NCI-H446 treated with DMSO at 0.1 percent for 48 hours (cell line): ENCODE data around the gene TMPRSS2.

Experiments
- DNase-seq: peaks from one replicate; lab custom pipeline; 2025; lab: John Stamatoyannopoulos, UW

Gene TMPRSS2

DNA sequence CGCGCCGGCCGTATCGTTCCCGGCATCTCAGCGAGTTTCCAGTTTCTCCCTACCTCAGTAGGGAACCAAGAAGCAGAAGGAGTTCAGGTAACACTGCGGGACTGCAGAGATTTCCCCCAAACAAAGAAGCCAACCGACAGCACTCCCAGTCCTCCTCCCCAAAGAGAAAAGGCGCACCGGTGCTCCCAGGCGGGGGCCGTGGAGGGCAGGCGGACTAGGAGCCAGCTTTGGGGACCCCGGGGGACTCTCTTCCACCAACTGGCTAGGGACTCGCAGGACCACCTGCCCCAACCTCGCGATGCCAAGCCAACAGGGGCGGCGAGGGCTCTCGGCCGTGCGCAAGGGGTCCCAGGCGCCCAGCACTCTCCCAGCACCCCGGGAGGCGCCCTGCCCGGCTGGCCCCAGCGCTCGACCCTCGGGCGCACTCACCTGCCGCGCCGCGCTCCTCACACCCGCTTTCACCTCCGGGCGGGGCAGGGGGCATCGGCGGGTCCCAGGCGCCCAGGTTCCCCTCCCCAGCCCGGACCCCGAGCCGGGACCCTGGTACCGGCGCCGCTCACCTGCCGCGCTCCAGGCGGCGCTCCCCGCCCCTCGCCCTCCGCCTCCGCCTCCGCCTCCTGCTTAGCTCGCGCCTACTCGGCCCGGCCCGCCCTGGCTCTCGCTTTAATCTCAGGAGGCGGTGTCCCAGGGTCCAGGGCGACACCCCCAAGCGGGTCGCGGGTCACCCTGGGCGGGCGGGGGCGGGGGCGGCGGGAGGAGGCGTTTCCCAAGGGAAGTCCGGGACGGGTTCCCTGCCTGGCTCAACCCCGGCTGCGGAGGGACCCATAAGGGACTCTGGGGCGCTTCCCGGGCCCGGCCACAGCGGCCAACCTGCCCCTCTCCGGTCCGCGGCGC is at the start of gene TMPRSS2:
Gene TMPRSS2, minus strand, starts transcription at position 638 of the 894 bp plus-strand sequence. CDS start 10,025 bp downstream, outside the sequence.
- no peak for DNase-seq

GRCh38 chr21:41555057-41555456 is 47.1 kb upstream of the TMPRSS2 start:
- no peak for DNase-seq

- DNase-seq = no peak
These were observed 44.3 kb upstream of the TMPRSS2 start for GRCh38 chr21:41552254-41552653.

DNA sequence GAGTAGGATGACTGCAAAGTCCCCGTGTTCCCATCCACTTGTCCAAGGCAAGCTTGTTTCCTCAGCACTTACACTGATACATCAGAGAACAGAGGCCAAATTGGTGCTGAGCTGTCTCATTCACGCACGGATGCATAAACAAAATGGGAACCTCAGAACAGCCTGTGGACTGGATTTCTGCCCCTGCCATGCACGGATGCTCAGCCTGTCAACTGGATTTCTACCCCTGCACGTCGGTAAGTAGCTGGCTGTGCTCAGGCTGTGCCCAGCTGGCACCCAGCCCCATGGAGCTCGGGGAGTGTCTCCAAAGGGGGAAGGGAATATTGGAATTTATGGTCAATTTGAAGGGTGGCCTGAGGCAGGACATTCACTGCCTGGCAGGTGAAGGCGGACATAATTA is 40.8 kb upstream of the TMPRSS2 start:
- no peak for DNase-seq

GRCh38 chr21:41547111-41547510 is 39.2 kb upstream of the TMPRSS2 start:
- DNase-seq = no peak

GRCh38 chr21:41545500-41546359 is 37.8 kb upstream of the TMPRSS2 start:
- DNase-seq = no peak

GRCh38 chr21:41542727-41543126 is 34.8 kb upstream of the TMPRSS2 start:
- DNase-seq = no peak

GRCh38 chr21:41537356-41537755 is 29.4 kb upstream of the TMPRSS2 start:
- no peak for DNase-seq

GRCh38 chr21:41536827-41537103 is 28.8 kb upstream of the TMPRSS2 start:
- no peak for DNase-seq

GRCh38 chr21:41536076-41536826 is 28.3 kb upstream of the TMPRSS2 start:
- DNase-seq = no peak

- DNase-seq = no peak
These were observed 22.4 kb upstream of the TMPRSS2 start for GRCh38 chr21:41530366-41530765.

GRCh38 chr21:41529769-41530168 is 21.8 kb upstream of the TMPRSS2 start:
- no peak for DNase-seq

DNA sequence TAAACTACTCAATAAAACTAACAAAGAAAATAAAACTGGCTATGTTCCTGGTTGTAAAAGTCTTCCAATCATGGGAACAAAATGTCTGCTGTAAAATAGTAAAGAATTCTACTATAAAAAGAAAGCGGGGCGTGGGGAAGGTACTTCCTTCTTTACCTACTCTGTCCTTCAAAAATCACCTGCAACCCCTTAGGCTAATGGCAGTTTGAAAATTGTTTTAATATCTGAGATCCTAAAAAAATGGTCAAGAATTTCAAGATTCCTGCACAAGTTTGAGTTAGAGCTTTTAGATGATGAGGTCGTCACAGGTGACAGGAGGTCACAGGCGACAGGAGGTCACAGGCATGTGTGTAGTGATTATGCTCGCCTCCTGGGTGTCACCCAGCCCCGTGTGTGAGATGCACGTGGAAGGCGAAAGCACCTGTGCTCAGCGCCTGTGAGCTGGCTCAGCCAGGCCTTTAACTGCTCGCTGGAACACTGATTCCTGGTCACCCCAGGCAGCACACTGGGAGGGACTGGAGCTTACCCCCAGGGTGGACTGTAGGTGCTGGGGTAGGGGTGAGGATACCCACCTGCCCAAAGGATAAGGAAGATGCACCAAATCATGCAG is 18.6 kb upstream of the TMPRSS2 start:
- DNase-seq = no peak

DNA sequence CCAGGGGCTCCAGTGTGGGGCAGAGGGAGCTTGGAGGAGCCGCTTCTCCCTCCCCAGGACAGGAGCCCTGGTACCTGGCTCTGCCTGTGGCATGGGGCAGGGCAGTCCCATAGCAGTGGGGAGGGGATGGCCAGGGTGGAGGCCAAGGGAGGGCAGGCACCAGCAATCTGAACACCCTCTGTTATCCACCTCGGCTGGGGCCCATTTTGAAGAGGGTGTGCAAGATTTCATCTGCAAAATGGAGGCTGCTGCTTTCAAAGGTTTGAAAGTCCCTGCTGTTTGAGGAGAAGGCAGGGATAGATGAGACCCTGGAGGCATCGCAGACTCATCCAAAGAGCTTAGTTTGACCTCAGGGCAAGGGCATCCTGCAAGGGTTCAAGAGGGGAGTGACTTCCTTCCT is 15.2 kb upstream of the TMPRSS2 start:
- no peak for DNase-seq

DNA sequence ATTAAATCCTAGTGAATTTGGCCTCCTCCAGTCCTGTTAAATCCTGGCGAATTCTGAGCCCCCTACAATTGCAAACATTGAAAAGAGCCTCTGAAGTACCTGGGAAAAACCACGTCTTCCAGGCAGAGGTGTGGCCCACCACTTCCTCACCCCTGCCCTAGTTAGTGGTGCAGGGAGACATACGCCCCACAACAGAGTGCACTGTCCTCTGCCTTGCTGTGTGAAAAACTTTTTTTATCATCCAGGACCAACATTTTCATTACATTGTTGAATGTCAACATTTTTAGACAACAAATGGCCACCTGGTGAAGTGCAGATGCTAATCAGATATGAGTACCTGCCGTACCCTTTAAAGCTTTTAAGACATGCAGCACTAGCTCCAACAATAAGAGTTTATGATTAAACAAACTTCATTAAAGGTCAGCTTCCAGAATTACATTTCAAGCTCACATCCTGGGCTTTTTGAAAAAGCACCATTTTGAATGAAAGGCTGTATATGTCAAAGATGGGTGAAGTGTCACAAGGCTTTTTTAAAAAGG is 13.6 kb upstream of the TMPRSS2 start:
- DNase-seq = no peak

GRCh38 chr21:41520560-41521442 is 12.8 kb upstream of the TMPRSS2 start:
- DNase-seq = no peak

GRCh38 chr21:41519806-41520559 is 12.0 kb upstream of the TMPRSS2 start:
- DNase-seq = no peak

DNA sequence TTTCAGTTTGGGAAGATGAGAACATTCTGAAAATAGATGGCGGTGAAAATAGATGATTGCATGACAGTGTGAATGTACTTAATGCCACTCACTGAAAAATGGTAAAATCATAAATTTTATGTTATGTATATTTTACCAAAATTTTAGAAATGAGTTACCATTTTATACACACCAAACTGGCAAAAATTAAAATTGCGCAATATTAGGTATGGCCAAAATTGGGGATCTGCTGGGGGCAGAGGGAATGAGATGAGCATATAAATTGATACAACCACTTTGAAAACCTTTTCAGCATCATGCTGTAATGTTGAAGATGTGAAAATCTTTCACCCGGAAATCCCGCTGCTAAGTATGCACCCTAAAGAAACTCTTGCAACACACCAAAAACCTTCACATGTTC is 10.8 kb upstream of the TMPRSS2 start:
- DNase-seq = no peak

GRCh38 chr21:41511858-41512257 is 3.9 kb upstream of the TMPRSS2 start:
- DNase-seq = no peak

DNA sequence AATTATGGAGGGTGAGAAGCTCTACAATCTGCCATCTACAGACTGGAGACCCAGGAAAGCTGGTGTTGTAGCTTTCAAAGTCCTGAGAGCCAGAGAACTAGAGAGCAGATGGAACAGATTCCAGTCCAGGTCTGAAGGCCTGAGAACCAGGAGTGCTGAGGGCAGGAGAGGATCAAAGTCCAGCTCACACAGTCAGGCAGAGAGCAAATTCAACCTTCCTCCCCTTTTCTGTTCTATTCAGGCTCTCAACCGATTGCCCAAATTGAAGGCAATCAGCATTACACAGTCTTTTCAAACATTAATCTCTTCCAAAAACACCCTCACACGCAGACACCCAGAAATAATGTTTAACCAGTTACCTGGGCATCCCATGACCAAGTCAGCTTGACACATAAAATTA is 2.5 kb upstream of the TMPRSS2 start:
- DNase-seq = no peak
